Measurements from ENCODE around the gene SRRT.

The SRRT gene

DNA sequence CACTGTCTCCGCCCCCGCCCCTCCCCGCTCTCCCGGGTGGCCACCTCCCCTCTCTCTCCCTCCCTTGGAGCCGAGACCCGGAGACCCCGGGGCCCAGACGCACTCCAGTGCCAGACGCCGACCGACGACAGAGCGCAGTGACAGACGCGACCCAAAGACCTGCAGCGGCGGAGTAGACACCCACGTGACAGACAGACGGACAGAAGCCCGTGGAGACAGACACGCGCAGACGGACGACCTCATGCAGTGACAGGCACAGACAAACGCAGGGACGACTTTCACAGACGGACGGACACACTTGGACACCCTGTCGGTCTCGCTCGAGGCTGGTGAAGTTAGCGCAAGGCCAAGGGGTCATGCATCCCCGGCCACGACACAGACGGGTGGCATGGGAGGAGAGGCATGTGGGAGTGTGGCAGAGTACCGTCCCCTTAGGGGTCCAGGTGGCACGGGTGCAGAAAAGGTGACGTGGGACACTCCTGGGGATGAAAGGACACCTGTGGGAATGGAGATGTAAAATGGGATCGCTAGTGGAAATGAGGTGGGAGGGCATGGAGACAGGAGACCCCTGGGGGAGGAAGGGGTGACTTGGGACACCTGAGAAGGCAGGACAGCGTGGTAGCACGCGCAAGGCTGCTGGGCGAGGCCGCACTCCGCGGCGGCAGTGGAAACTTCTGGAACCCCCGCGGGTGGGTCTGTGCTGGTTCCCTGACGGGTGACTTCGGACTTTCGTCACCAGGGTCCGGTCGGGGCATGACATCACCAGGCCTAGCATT, 21.2 kb downstream of the SRRT start:
- H3K4me3 ChIP-seq (ENCODE audit: control insufficient read depth, low read depth, low read length), result no peak overlapping the region
- DNase-seq (ENCODE audit: low read depth), result no peak
- TF ChIP-seq, protein P1, sequence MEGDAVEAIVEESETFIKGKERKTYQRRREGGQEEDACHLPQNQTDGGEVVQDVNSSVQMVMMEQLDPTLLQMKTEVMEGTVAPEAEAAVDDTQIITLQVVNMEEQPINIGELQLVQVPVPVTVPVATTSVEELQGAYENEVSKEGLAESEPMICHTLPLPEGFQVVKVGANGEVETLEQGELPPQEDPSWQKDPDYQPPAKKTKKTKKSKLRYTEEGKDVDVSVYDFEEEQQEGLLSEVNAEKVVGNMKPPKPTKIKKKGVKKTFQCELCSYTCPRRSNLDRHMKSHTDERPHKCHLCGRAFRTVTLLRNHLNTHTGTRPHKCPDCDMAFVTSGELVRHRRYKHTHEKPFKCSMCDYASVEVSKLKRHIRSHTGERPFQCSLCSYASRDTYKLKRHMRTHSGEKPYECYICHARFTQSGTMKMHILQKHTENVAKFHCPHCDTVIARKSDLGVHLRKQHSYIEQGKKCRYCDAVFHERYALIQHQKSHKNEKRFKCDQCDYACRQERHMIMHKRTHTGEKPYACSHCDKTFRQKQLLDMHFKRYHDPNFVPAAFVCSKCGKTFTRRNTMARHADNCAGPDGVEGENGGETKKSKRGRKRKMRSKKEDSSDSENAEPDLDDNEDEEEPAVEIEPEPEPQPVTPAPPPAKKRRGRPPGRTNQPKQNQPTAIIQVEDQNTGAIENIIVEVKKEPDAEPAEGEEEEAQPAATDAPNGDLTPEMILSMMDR (conservative IDR thresholded peaks at IDR 0.05; ENCODE audit: control insufficient read depth, insufficient read depth, low read depth, low read length), result no peak

DNA sequence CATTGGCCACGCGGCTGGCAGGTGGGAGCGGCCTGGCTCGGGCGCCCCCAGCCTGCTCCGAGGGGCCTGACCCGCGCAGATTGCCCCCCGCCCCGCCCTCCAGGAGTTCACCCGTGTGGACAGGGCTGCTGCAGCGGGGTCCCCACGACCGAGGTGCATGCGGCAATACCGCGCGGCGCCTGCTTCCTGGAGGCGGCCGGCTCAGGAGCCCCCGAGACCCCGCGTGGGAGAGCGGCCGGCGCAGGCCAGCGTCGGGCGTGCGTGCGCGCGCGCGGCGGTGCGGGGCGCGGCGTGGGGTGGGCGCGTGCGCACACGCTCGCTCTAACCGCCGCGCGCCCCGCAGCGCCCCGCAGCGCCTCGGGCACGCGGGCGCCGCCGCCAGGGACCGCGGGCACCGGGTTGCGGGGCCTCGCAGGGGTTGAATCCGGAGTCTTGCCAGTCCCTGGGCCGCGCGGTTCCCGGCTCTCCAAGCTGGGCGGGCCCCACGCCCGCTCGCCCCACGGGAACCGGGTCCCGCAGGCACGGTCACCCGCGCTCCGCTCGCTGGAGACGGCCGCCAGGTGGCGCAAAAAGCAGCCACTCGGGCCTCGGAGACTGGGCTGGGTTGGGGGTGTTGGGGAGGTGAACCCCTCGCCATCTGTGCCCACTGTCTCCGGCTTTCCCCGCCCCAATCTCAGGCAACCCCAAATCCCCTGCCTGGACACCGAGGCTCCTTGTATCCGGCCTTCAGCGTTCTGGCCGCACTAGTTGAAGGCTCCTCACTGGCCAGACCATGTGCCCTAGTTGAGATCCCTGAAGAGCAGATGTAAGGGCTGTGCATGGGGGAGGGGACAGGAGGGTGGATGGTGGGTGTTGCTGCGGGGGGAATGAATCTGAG, 22.1 kb downstream of the SRRT start:
- TF ChIP-seq, protein P1 (conservative IDR thresholded peaks at IDR 0.05; ENCODE audit: control insufficient read depth, insufficient read depth, low read depth, low read length), result peak; percentile 38
- DNase-seq (ENCODE audit: low read depth), result no peak
- H3K4me3 ChIP-seq (ENCODE audit: control insufficient read depth, low read depth, low read length), result no peak overlapping the region

DNA sequence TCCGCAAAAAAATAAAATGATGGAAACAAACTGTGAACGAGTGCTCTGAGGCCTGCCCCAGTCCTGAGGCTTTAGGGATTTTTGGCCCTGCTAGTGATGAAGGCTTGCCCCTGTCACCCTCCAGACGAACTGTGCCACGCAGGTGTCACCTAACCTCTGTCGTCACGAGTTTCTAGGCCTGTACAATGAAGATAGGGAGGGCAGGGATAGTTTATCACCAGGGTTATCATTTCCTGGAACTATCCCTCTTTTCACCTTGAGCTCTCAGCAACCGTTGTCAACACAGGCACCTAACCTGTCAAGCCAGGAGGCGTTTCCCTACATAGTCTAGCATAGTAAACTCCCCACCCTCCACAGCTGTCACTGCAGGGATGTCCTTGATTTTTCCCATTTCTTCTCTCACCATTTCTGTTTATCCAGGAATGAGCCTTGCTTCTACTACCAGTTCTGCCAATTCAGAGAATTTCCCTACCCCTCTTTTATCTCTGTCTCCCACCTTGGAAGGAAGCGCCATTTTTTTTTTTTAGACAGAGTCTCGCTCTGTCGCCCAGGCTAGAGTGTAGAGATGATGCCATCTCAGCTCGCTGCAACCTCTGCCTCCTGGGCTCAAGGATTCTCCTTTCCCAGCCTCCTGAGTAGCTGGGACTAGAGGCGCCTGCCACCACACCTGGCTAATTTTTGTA, 23.0 kb downstream of the SRRT start:
- TF ChIP-seq, protein P1 (conservative IDR thresholded peaks at IDR 0.05; ENCODE audit: control insufficient read depth, insufficient read depth, low read depth, low read length), result no peak
- no peak overlapping the region for H3K4me3 ChIP-seq (ENCODE audit: control insufficient read depth, low read depth, low read length)
- no peak for DNase-seq (ENCODE audit: low read depth)

DNA sequence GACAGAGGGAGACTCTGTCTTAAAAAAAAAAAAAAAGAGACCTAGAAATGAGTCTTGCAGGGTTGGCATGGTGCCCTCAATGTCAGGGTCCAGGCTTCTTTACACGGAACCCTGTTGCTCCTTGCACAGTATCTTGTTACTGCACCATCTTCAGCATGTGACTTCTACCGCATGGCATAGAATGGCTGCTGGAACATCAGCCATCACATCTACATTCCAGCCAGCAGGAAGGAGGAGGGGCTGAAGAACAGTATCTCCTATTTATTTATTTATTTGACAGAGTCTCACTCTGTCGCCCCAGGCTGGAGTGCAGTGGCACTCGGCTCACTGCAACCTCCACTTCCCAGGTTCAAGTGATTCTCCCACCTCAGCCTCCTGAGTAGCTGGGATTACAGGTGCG, 24.5 kb downstream of the SRRT start:
- DNase-seq (ENCODE audit: low read depth), result no peak
- TF ChIP-seq, protein P1 (conservative IDR thresholded peaks at IDR 0.05; ENCODE audit: control insufficient read depth, insufficient read depth, low read depth, low read length), result no peak
- H3K4me3 ChIP-seq (ENCODE audit: control insufficient read depth, low read depth, low read length), result no peak overlapping the region

DNA sequence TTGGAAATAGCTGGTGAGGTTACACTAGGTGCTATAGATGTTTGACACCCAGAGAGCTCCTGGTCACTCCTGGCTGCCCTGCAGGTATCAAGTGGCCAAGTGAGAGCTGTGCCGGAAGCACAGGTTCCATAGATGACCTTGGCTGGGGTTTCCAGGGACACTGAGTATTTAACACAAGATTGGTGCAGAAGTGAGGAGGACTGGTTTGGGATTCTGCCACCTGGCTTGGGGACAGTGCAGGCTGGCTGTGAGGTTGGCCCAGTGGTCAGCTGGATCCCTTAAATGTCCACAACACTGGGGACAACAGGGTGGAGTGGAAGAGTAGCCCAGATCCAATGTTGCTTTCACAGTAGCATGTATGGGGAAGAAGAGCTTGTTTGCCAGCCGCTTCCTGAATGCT, 26.1 kb downstream of the SRRT start:
- H3K4me3 ChIP-seq (ENCODE audit: control insufficient read depth, low read depth, low read length), result no peak overlapping the region
- TF ChIP-seq, protein P1 (conservative IDR thresholded peaks at IDR 0.05; ENCODE audit: control insufficient read depth, insufficient read depth, low read depth, low read length), result no peak
- no peak for DNase-seq (ENCODE audit: low read depth)

DNA sequence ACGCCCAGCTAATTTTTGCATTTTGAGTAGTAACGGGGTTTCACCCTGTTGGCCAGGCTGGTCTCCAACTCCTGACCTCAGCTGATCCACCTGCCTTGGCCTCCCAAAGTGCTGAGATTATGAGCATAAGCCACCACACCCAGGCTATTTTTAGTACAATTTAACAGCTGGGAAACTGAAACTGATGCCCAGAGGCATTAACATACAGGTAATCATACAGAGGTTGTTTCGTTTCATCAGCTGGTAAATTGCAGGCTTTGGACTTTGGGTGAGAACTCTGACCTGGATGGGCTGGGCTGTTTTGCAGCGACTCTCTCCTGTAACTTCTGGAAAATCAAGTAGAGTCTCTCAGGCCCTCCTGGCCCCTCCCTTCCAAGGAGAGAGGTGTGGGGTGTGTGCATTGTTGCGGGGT, 27.0 kb downstream of the SRRT start:
- DNase-seq (ENCODE audit: low read depth), result no peak
- H3K4me3 ChIP-seq (ENCODE audit: control insufficient read depth, low read depth, low read length), result no peak overlapping the region
- TF ChIP-seq, protein P1 (conservative IDR thresholded peaks at IDR 0.05; ENCODE audit: control insufficient read depth, insufficient read depth, low read depth, low read length), result no peak
